Measurements from ENCODE around the gene FEM1C. TPM values are rescaled to one million over a fixed set of nuclear protein-coding genes. Genes with fewer than 3 reads are reported as not detected.

The FEM1C gene
- total and polyA plus RNA-seq, 9 of the 15 experiments (the other 6 are each of a cell fraction or from before 2014, with no cell fraction given), result 1.4 to 9.3 (median 4.3) TPM

DNA sequence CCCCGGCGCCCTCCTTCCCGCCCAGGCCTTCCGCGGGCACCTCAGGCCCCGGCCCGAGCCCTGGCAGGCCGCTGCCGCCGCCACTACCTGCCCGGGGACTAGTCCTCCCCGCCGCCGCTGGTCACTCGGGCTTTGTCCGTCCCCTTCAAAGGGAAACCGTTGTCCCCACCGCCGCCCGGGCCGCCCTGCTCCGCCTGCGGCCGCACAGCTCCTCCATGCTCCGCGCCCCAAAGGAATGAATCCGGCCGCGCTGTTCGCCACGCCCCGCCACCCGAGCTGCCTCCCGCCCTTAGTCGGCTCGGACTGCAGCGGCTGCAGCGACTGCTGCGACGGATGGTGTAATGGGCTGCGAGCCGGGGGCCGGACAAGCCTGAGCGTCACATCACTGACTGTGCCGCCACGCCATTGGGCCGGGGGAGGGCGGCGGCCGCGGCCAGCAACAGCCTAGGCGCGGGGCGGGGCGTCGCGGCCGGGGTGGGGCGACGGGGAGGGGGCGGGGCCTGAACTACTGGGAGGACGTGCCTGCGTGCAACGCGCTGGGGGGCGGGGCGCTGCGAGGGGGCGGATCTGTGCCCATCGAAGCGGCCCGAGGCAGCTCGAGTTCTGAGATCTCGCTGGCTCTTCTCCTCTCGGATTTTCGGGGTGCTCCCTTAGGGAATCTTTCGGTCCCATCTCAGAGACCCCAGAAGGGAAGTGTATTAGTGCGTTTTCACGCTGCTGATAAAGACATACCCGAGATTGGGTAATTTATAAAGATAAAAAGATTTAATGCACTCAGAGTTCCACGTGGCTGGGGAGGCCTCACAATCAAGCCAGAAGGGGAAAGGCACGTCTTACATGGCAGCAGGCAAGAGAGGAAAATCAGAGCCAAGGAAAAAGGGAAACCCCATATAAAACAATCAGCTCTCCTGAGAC, at the start of gene FEM1C (continued):
- TF ChIP-seq, protein P1, sequence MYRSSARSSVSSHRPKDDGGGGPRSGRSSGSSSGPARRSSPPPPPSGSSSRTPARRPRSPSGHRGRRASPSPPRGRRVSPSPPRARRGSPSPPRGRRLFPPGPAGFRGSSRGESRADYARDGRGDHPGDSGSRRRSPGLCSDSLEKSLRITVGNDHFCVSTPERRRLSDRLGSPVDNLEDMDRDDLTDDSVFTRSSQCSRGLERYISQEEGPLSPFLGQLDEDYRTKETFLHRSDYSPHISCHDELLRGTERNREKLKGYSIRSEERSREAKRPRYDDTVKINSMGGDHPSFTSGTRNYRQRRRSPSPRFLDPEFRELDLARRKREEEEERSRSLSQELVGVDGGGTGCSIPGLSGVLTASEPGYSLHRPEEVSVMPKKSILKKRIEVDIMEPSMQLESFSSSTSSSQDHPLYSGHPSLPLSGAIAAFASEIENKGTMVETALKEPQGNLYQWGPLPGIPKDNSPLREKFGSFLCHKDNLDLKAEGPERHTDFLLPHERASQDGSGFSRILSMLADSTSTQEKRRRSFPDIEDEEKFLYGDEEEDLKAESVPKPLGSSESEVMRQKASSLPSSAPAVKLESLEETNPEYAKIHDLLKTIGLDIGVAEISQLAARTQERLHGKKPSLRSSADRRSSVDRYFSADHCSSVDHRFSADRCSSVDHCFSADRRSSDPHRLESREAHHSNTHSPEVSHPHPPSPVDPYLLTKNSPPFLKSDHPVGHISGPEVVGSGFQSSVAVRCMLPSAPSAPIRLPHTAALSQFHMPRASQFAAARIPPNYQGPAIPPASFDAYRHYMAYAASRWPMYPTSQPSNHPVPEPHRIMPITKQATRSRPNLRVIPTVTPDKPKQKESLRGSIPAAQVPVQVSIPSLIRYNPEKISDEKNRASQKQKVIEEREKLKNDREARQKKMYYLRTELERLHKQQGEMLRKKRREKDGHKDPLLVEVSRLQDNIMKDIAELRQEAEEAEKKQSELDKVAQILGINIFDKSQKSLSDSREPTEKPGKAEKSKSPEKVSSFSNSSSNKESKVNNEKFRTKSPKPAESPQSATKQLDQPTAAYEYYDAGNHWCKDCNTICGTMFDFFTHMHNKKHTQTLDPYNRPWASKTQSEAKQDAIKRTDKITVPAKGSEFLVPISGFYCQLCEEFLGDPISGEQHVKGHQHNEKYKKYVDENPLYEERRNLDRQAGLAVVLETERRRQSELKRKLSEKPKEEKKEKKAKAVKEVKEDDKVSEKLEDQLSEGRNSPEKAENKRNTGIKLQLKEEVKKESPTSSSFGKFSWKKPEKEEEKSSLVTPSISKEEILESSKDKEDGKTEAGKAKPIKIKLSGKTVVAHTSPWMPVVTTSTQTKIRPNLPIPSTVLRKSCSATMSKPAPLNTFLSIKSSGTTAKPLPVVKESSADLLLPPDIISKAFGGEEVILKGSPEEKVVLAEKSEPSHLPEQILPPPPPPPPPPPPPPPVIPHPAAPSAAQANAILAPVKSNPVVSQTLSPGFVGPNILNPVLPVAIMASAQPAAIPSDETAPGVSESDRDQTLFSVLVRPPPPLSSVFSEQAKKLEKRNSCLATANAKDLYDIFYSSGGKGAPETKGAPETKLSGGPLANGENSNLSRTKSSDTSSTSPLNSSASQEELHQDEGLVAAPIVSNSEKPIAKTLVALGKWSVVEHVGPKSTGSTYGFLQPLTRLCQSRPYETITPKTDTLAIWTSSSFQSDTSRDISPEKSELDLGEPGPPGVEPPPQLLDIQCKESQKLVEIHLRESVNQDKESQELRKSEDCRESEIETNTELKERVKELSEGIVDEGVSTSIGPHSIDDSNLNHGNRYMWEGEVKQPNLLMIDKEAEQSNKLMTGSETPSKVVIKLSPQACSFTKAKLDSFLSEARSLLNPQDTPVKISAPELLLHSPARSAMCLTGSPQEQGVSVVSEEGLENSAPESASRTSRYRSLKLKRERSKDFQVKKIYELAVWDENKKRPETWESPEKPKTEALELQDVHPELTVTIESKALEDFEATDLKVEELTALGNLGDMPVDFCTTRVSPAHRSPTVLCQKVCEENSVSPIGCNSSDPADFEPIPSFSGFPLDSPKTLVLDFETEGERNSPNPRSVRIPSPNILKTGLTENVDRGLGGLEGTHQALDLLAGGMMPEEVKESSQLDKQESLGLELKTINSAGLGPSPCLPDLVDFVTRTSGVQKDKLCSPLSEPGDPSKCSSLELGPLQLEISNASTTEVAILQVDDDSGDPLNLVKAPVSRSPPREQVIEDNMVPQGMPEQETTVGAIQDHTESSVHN (IDR thresholded peaks at IDR 0.05; ENCODE audit: borderline replicate concordance in 1 of 2, low read depth in 1 of 2), result 0 out of 4 replicates have a peak, but pooled peaks of 1 of the 2 experiments have one; percentile 41
- TF ChIP-seq NR2F6 (CRISPR knock-in tag; IDR thresholded peaks at IDR 0.05) (no peak), ETV5 (CRISPR knock-in tag; IDR thresholded peaks at IDR 0.05; ENCODE audit: low read depth) (peak; percentile 53; the same call in 1 of the 2 replicates), HNRNPUL1 (IDR thresholded peaks at IDR 0.05; ENCODE audit: low read length) (no peak), ZNF124 (CRISPR knock-in tag; IDR thresholded peaks at IDR 0.05) (no peak), SP1 (CRISPR knock-in tag; IDR thresholded peaks at IDR 0.05) (peak; percentile 82), C11orf30 (IDR thresholded peaks at IDR 0.05; ENCODE audit: low read depth) (no peak), MAFF (IDR thresholded peaks at IDR 0.05; ENCODE audit: low read length) (no peak), POLR2G (IDR thresholded peaks at IDR 0.05; ENCODE audit: low read depth, low read length) (peak; percentile 99), ILK (tag; IDR thresholded peaks at IDR 0.05; ENCODE audit: borderline replicate concordance, low read depth) (no peak), EWSR1 (IDR thresholded peaks at IDR 0.05; ENCODE audit: borderline replicate concordance, low read depth, partially characterized antibody) (no peak), NFE2 (IDR thresholded peaks at IDR 0.05; ENCODE audit: low read depth) (no peak), POU5F1 (IDR thresholded peaks at IDR 0.05; ENCODE audit: borderline replicate concordance, low read depth, low read length, partially characterized antibody) (no peak), BHLHE40 (IDR thresholded peaks at IDR 0.05; ENCODE audit: low read length) (no peak)
- TF ChIP-seq, protein P2, sequence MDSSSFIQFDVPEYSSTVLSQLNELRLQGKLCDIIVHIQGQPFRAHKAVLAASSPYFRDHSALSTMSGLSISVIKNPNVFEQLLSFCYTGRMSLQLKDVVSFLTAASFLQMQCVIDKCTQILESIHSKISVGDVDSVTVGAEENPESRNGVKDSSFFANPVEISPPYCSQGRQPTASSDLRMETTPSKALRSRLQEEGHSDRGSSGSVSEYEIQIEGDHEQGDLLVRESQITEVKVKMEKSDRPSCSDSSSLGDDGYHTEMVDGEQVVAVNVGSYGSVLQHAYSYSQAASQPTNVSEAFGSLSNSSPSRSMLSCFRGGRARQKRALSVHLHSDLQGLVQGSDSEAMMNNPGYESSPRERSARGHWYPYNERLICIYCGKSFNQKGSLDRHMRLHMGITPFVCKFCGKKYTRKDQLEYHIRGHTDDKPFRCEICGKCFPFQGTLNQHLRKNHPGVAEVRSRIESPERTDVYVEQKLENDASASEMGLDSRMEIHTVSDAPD (CRISPR knock-in tag; IDR thresholded peaks at IDR 0.05), result no peak
- TF ChIP-seq, protein P3, sequence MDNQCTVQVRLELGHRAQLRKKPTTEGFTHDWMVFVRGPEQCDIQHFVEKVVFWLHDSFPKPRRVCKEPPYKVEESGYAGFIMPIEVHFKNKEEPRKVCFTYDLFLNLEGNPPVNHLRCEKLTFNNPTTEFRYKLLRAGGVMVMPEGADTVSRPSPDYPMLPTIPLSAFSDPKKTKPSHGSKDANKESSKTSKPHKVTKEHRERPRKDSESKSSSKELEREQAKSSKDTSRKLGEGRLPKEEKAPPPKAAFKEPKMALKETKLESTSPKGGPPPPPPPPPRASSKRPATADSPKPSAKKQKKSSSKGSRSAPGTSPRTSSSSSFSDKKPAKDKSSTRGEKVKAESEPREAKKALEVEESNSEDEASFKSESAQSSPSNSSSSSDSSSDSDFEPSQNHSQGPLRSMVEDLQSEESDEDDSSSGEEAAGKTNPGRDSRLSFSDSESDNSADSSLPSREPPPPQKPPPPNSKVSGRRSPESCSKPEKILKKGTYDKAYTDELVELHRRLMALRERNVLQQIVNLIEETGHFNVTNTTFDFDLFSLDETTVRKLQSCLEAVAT (IDR thresholded peaks at IDR 0.05), result peak in 1 of 2 experiments; percentile 62; a peak in 2 of 4 replicates
